ENCODE measurements around the gene C21orf91. TPM values are rescaled to one million over a fixed set of nuclear protein-coding genes. Genes with fewer than 3 reads are reported as not detected.

Gene C21orf91
- total RNA-seq, 1 experiment from 2014 or later, result 16.9 TPM

DNA sequence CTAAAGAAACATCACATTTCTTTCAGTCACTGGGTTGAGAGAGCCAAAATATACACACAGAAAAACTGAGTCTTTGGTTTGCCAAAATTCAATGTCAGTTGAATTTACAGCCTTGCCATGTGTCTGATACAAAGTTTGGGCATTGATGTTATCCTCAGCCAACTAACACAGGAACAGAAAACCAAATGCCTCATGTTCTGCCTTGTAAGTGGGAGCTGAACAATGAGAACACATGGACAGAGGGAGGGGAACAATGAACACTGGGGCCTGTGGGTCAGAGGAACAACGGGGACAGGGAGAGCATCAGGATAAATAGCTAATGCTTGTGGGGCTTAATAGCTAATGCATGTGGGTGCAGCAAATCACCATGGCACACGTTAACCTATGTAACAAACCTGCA, 39.6 kb upstream of the C21orf91 start:
- DNase-seq, result no peak
- no peak for TF ChIP-seq CTCF (IDR thresholded peaks at IDR 0.05; ENCODE audit: insufficient read depth in 1 of 2, low read depth in 1 of 2, low read length in 1 of 2, severe bottlenecking in 1 of 2, unreplicated experiment in 1 of 2)
- CTCF ChIA-PET, result no interaction called here
- H3K4me3 ChIP-seq (ENCODE audit: low read depth, low read length), result no peak overlapping the region
- Mint-ChIP-seq H3K27me3 (ENCODE audit: insufficient read depth, unreplicated experiment) (peaks cover 11% of the 10 kb centered on the region), H3K9me3 (ENCODE audit: unreplicated experiment) (no peaks in the 10 kb centered on the region), H3K36me3 (ENCODE audit: insufficient read depth, unreplicated experiment) (no peaks in the 10 kb centered on the region), H3K4me1 (ENCODE audit: low read depth, unreplicated experiment) (no peaks in the 10 kb centered on the region), H3K27ac (ENCODE audit: unreplicated experiment) (no peak overlapping the region), H3K4me3 (ENCODE audit: unreplicated experiment) (no peak overlapping the region)
- no TSS peak for BruUV-seq (replicated peaks)
- H3K27me3 ChIP-seq (replicated peaks; ENCODE audit: control insufficient read depth, insufficient read depth, low read length), result no peaks in the 10 kb centered on the region
- POLR2A ChIA-PET, result no interaction called here
- no peaks in the 10 kb centered on the region for H3K4me1 ChIP-seq
- intact Hi-C loops (cut with micrococcal nuclease; ENCODE audit: unreplicated experiment), result no loop called here
- H3K36me3 ChIP-seq (ENCODE audit: control insufficient read depth, insufficient read depth, low read length), result no peaks in the 10 kb centered on the region
- H3K9me3 ChIP-seq, result no peaks in the 10 kb centered on the region

DNA sequence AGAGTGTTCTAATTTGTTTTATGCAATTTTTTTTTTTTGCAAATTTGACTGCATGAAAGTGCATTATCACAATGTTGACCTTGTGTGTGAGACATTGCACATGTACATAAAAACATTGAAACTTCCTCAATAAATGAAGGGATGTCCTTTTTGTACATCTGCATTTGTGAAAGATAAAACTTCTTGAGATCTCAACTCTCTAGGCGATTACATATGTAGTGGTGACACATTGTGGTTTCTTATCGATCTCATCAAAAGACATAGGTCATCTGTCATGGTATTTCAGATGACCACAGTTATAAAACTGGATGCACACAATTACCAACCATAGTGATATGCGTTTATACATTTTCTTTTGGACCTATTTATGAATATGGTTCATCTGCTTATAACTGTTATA, 35.6 kb upstream of the C21orf91 start:
- Histone ChIP-seq H3K4me3 (ENCODE audit: low read depth, low read length) (no peak overlapping the region), H3K36me3 (ENCODE audit: control insufficient read depth, insufficient read depth, low read length) (no peaks in the 10 kb centered on the region), H3K27me3 (replicated peaks; ENCODE audit: control insufficient read depth, insufficient read depth, low read length) (no peaks in the 10 kb centered on the region), H3K4me1 (no peaks in the 10 kb centered on the region), H3K9me3 (no peaks in the 10 kb centered on the region)
- no peaks in the 10 kb centered on the region for H3K9me3 Mint-ChIP-seq (ENCODE audit: unreplicated experiment)
- H3K4me3 Mint-ChIP-seq (ENCODE audit: unreplicated experiment), result no peak overlapping the region
- DNase-seq, result no peak
- no peak for TF ChIP-seq CTCF (IDR thresholded peaks at IDR 0.05; ENCODE audit: insufficient read depth in 1 of 2, low read depth in 1 of 2, low read length in 1 of 2, severe bottlenecking in 1 of 2, unreplicated experiment in 1 of 2)
- H3K27me3 Mint-ChIP-seq (ENCODE audit: insufficient read depth, unreplicated experiment), result peaks cover 9% of the 10 kb centered on the region
- intact Hi-C loops (cut with micrococcal nuclease; ENCODE audit: unreplicated experiment), result no loop called here
- no peaks in the 10 kb centered on the region for H3K36me3 Mint-ChIP-seq (ENCODE audit: insufficient read depth, unreplicated experiment)
- CTCF ChIA-PET, result no interaction called here
- no peak overlapping the region for H3K27ac Mint-ChIP-seq (ENCODE audit: unreplicated experiment)
- BruUV-seq (replicated peaks), result no TSS peak
- POLR2A ChIA-PET, result no interaction called here
- no peaks in the 10 kb centered on the region for H3K4me1 Mint-ChIP-seq (ENCODE audit: low read depth, unreplicated experiment)

DNA sequence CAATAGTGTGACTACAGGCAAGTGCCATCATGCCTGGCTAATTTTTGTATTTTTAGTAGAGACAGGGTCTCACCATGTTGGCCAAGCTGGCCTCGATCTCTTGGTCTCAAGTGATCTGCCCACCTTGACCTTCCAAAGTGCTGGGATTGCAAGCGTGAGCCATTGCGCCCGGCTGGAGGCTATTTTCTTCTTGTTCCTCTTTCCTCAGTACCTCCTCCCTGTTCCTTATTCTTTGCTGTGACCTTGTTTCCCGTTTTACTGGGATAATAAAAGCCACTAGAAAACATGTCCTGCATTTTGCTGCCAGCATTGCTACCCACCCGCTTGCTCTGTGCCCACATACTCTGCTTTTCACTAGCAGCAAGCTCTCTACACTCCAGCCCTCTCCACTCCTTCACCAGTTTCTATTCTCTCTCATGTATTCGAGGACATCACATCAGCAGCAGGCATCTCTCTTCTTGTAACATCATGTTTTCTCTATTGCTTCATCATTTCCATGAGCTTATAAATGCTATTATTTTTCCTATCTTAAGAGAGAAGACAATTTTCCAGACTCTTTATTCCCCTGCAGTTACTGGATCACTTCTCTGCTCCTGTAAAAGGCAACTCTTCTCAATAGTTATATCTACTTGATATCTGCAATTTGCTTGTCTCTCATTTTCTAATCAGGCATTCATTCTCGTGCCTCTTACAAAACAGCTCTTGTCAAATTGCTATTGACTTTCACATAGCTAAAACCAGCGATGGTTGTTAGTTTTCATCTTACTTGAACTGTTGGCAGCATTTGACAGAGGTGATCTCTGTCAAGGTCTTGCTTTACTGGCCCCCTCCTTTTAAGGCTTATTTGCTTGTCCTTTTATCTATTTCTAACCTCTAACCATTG, 34.5 kb upstream of the C21orf91 start:
- H3K9me3 ChIP-seq, result no peaks in the 10 kb centered on the region
- no peaks in the 10 kb centered on the region for H3K4me1 ChIP-seq
- BruUV-seq (replicated peaks), result no TSS peak
- H3K4me3 Mint-ChIP-seq (ENCODE audit: unreplicated experiment), result no peak overlapping the region
- H3K4me3 ChIP-seq (ENCODE audit: low read depth, low read length), result no peak overlapping the region
- no peak for TF ChIP-seq CTCF (IDR thresholded peaks at IDR 0.05; ENCODE audit: insufficient read depth in 1 of 2, low read depth in 1 of 2, low read length in 1 of 2, severe bottlenecking in 1 of 2, unreplicated experiment in 1 of 2)
- peaks cover 9% of the 10 kb centered on the region for H3K27me3 Mint-ChIP-seq (ENCODE audit: insufficient read depth, unreplicated experiment)
- H3K27me3 ChIP-seq (replicated peaks; ENCODE audit: control insufficient read depth, insufficient read depth, low read length), result no peaks in the 10 kb centered on the region
- H3K36me3 ChIP-seq (ENCODE audit: control insufficient read depth, insufficient read depth, low read length), result no peaks in the 10 kb centered on the region
- intact Hi-C loops (cut with micrococcal nuclease; ENCODE audit: unreplicated experiment), result no loop called here
- H3K27ac Mint-ChIP-seq (ENCODE audit: unreplicated experiment), result no peak overlapping the region
- CTCF ChIA-PET, result no interaction called here
- DNase-seq, result no peak
- H3K9me3 Mint-ChIP-seq (ENCODE audit: unreplicated experiment), result no peaks in the 10 kb centered on the region
- no peaks in the 10 kb centered on the region for H3K36me3 Mint-ChIP-seq (ENCODE audit: insufficient read depth, unreplicated experiment)
- POLR2A ChIA-PET, result no interaction called here
- no peaks in the 10 kb centered on the region for H3K4me1 Mint-ChIP-seq (ENCODE audit: low read depth, unreplicated experiment)

All from Caco-2 (cell line).